DND-41 (cell line): ENCODE results near the gene IQCM.
A peak's percentile ranks its signal among the peaks of the same experiment; 100 is the strongest.

ENCODE experiments used
- CTCF ChIP-seq: IDR thresholded peaks from 2 replicates; pipeline ENCODE4 v1.5.1; 2012; ENCODE audit warnings: borderline replicate concordance, low read length, moderate library complexity, mild to moderate bottlenecking; ENCODE audit not compliant: poor library complexity, severe bottlenecking; ENCODE audit errors: extremely low read depth
- EZH2 ChIP-seq: IDR thresholded peaks from 3 replicates; pipeline ENCODE4 v1.6.1; 2012; ENCODE audit warnings: borderline replicate concordance, low read depth, mild to moderate bottlenecking, moderate library complexity, low read length, inconsistent platforms; ENCODE audit not compliant: severe bottlenecking

GRCh38 chr4:149370785-149371420, 444.7 kb downstream of the IQCM start:
- TF ChIP-seq CTCF = peak; percentile 39
- TF ChIP-seq EZH2 = no peak
